Measurements from ENCODE around the gene ATOSA.

The ATOSA gene

GRCh38 chr15:52699457-52699856 lies 20.3 kb upstream of the ATOSA start:
- Mint-ChIP-seq H3K27me3 (peaks cover 6% of the 10 kb centered on the region), H3K4me1 (no peaks in the 10 kb centered on the region), H3K27ac (no peak overlapping the region), H3K4me3 (no peak overlapping the region), H3K36me3 (no peaks in the 10 kb centered on the region), H3K9me3 (no peaks in the 10 kb centered on the region)

- H3K27ac Mint-ChIP-seq: no peak overlapping the region
- no peaks in the 10 kb centered on the region for H3K9me3 Mint-ChIP-seq
- no peaks in the 10 kb centered on the region for H3K36me3 Mint-ChIP-seq
- no peak overlapping the region for H3K4me3 Mint-ChIP-seq
- H3K4me1 Mint-ChIP-seq: no peaks in the 10 kb centered on the region
- H3K27me3 Mint-ChIP-seq: peaks cover 6% of the 10 kb centered on the region
These were observed 19.3 kb upstream of the ATOSA start for GRCh38 chr15:52698514-52698913.

DNA sequence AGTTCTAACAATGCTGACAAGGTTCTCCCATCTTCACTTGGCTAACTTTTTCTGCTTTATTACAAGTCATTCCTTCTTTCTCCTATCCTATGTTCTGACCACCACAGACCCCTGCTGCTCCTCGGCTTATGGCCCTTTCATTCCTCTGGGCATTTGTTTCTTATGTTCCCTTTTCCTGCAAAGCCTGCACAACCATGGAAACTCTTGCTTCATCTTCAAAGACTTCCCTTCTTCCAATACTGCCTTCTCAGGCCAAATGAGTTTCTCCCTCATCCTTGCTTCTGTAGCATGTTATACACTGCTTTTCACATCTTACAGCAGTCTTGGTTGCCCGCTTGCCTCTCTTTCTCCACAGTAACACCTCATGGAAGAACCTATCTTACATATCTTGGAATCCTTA lies 17.9 kb upstream of the ATOSA start:
- H3K9me3 Mint-ChIP-seq: no peaks in the 10 kb centered on the region
- no peaks in the 10 kb centered on the region for H3K4me1 Mint-ChIP-seq
- H3K27me3 Mint-ChIP-seq: peaks cover 1% of the 10 kb centered on the region
- H3K36me3 Mint-ChIP-seq: no peaks in the 10 kb centered on the region
- no peak overlapping the region for H3K27ac Mint-ChIP-seq
- no peak overlapping the region for H3K4me3 Mint-ChIP-seq

DNA sequence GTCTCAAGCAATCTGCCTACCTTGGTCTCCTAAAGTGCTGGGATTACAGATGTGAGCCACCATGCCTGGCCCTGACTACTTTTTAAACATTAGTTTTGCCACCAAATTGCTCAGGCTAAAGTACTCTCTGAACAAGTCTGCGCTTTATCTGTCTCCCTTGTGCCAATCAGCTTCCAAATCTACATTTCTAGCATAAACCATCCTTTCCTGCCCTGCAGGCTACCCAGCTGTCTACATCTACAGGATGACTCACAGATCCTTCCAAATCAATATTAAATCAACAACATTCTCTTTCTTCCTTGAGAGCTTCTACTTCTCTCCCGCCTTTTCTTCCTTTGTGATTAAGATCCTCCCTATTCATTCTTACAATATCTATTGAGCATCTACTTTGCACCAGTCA lies 16.0 kb upstream of the ATOSA start:
- no peaks in the 10 kb centered on the region for H3K4me1 Mint-ChIP-seq
- no peaks in the 10 kb centered on the region for H3K36me3 Mint-ChIP-seq
- H3K27ac Mint-ChIP-seq: no peak overlapping the region
- no peaks in the 10 kb centered on the region for H3K27me3 Mint-ChIP-seq
- no peaks in the 10 kb centered on the region for H3K9me3 Mint-ChIP-seq
- H3K4me3 Mint-ChIP-seq: no peak overlapping the region

DNA sequence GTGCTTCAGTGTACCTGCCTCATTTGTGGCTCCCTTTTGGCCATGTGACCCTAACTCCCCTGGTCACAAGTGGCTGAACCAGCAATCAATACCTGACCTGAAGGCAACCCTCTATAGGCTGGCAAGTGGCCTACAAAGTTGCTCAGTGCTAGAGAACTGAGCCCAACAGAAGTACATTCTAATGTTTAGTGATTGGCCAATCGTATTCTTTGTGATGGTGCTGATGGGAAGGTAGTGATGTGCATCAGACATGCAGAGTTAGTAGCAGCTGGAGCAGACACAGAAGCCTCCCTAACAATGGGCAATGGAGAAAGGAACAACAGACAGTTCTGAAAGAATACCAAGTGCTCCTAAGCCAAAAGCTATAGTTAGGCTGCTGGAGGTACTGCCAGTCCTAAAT lies 10.4 kb upstream of the ATOSA start:
- H3K9me3 Mint-ChIP-seq: no peaks in the 10 kb centered on the region
- H3K36me3 Mint-ChIP-seq: no peaks in the 10 kb centered on the region
- no peak overlapping the region for H3K4me3 Mint-ChIP-seq
- H3K27ac Mint-ChIP-seq: no peak overlapping the region
- H3K4me1 Mint-ChIP-seq: no peaks in the 10 kb centered on the region
- no peaks in the 10 kb centered on the region for H3K27me3 Mint-ChIP-seq

- Mint-ChIP-seq H3K36me3 (no peaks in the 10 kb centered on the region), H3K4me3 (no peak overlapping the region), H3K4me1 (peaks cover 25% of the 10 kb centered on the region), H3K9me3 (no peaks in the 10 kb centered on the region), H3K27ac (peak overlapping the region; percentile 0), H3K27me3 (no peaks in the 10 kb centered on the region)
These were observed 4.4 kb upstream of the ATOSA start for GRCh38 chr15:52683580-52683979.

- Mint-ChIP-seq H3K4me3 (no peak overlapping the region), H3K27ac (no peak overlapping the region), H3K4me1 (peaks cover 25% of the 10 kb centered on the region)
These were observed 3.6 kb upstream of the ATOSA start for GRCh38 chr15:52682781-52683180.

DNA sequence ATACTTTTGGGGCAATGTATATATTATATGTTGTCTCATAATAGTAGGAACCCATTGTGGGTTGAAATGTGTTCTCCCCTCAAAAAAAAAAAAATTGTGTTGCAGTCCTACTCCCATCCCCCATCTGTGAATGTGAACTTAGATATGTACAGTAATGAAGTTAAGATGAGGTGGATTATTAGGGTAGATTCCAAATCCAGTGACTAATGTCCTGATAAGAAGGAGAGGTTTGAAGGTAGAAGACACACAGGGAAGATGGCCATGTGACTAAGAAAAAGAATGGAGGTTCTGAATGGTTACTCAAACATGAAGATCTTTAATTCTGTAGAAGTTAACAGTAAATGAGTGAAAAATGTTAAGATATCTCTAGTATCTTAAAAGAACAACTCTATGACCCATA lies 3.0 kb upstream of the ATOSA start:
- Mint-ChIP-seq H3K27me3 (no peaks in the 10 kb centered on the region), H3K27ac (peak overlapping the region; percentile 84), H3K9me3 (no peaks in the 10 kb centered on the region), H3K4me3 (peak overlapping the region; percentile 4), H3K4me1 (peaks cover 28% of the 10 kb centered on the region), H3K36me3 (no peaks in the 10 kb centered on the region)

More at GRCh38 chr15:52682781-52683180, 3.6 kb upstream of the ATOSA start:
- H3K36me3 Mint-ChIP-seq: no peaks in the 10 kb centered on the region
- no peaks in the 10 kb centered on the region for H3K27me3 Mint-ChIP-seq
- no peaks in the 10 kb centered on the region for H3K9me3 Mint-ChIP-seq

DNA sequence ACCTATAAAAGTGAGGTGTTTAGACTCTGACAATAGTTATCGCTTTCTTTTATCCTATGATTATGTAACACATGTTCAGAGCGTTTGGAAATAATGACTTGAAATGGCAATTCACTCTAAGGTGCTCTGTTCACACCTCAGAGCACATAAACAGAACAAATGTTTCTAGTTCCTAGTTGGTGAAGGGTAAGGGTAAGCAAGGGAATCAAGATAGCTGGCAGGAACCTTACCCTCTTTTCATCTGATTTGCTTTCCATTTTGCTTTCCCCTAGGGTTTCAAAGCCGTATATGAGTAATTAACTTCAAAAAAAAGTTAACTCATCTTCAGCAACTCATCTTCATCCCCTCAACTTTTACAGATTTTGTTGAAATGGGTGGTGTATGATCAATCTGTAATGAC lies 2.3 kb upstream of the ATOSA start:
- H3K27me3 Mint-ChIP-seq: no peaks in the 10 kb centered on the region
- H3K4me1 Mint-ChIP-seq: peaks cover 34% of the 10 kb centered on the region
- H3K9me3 Mint-ChIP-seq: no peaks in the 10 kb centered on the region
- no peak overlapping the region for H3K27ac Mint-ChIP-seq
- H3K4me3 Mint-ChIP-seq: no peak overlapping the region
- H3K36me3 Mint-ChIP-seq: no peaks in the 10 kb centered on the region

- Mint-ChIP-seq H3K4me3 (no peak overlapping the region), H3K27ac (no peak overlapping the region), H3K4me1 (peaks cover 40% of the 10 kb centered on the region)
These were observed 1.6 kb upstream of the ATOSA start for GRCh38 chr15:52680761-52681160.

GRCh38 chr15:52680041-52680391 lies 828 bp upstream of the ATOSA start:
- peaks cover 48% of the 10 kb centered on the region for H3K4me1 Mint-ChIP-seq
- no peaks in the 10 kb centered on the region for H3K27me3 Mint-ChIP-seq
- H3K36me3 Mint-ChIP-seq: peaks cover 3% of the 10 kb centered on the region
- no peak overlapping the region for H3K27ac Mint-ChIP-seq
- no peaks in the 10 kb centered on the region for H3K9me3 Mint-ChIP-seq
- H3K4me3 Mint-ChIP-seq: peak overlapping the region; percentile 75

More at GRCh38 chr15:52680761-52681160, 1.6 kb upstream of the ATOSA start:
- H3K36me3 Mint-ChIP-seq: no peaks in the 10 kb centered on the region
- no peaks in the 10 kb centered on the region for H3K9me3 Mint-ChIP-seq
- no peaks in the 10 kb centered on the region for H3K27me3 Mint-ChIP-seq

DNA sequence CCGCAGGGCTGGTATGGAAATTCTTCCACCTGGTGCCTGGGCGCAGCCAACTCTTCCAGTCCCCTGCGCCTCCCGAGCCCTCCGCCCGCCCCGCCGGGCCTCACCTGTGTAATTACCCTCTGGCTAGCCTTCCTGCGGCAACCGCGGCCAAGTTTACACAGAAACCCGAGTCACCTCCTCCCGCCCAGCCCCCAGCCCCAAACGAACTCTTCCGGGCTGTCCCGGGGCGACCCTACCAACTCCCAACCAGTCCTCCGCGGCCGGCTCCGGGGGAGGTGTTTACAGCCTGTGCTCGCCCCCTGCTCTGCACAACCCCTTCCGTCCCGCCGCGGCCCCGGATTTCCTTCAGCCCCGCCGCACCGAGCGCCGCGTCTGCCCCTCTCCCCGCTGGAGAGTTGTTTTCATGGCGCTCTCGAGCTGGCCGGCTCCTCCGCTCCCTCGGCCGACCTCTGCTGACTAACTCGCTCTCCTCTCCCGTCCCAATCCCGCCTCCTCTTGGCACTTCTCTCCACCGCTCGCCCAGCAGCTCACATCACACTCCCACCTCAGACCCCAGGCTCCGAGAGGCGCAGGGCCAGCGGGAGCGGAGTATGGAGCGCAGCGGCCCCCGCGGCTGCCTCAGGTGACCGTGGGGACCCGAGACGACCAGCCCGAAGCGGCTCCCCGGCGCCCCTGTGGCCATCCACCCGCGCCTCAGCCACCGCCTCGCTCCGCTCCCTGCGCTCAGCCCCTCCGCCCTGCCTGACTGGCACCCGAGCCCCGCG lies 538 bp downstream of the ATOSA start:
- peaks cover 46% of the 10 kb centered on the region for H3K4me1 Mint-ChIP-seq
- H3K36me3 Mint-ChIP-seq: peaks cover 4% of the 10 kb centered on the region
- no peaks in the 10 kb centered on the region for H3K27me3 Mint-ChIP-seq
- H3K9me3 Mint-ChIP-seq: no peaks in the 10 kb centered on the region
- H3K27ac Mint-ChIP-seq: peak overlapping the region; percentile 99
- peak overlapping the region; percentile 91 for H3K4me3 Mint-ChIP-seq

DNA sequence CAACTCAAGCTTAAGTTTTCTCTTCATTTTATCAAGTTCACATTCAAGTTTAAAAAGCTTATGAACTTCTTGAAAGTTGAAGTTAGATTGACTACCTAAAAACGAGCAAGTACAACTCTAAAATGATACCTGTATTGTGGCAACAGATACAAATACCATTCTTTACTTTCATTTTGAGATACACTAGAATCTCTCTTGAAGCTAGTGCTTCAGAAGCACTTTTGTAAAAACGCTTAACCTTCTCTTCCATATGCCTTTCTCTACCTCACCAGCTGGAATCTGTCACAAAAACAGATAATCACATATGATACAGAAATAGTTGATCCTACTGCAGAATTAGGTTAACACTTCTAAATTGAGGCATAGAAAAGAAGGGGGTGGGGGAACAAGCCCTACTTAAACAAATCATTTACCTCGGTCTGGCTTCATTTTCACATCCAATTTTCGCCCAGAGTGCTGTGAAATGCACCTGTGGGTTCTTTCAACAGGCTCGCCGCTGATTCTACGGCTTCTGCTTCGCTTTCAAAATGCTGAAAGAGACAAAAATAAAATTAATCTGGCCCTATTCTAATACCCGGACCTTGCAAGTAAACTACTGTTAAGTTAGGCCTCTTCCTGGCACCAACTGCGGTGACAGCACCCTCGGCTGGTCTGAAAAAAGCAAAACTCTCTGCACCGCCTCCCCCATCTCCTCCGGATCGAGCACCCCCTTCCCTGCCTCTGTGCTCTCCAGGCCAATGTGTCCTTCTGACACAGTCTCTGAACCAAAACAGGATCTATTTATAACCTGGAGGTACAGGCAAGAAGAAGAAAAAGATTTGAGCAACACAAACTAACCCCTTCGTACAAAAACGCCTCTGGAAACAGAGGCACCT lies 1.4 kb downstream of the ATOSA start:
- Mint-ChIP-seq H3K4me1 (peaks cover 50% of the 10 kb centered on the region), H3K36me3 (peaks cover 5% of the 10 kb centered on the region), H3K4me3 (peak overlapping the region; percentile 91), H3K27ac (peak overlapping the region; percentile 99), H3K9me3 (no peaks in the 10 kb centered on the region), H3K27me3 (no peaks in the 10 kb centered on the region)

DNA sequence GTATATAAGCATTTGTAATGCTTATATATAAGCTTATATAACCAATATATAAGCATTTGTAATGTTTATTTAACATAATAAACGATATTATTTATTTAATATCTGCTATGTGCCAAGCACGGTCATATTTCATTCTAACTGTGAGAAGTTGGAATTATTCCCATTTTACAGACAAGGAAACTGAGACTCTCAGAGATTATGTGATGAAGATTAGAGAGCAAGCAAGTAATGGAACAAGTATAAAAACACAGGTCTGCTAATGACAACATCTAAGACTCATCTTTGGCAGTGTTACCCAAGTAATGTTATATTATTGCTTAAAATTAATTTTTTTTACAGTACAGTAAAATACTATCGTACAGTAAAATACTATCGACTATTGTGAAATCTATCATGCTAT lies 4.4 kb downstream of the ATOSA start:
- H3K9me3 Mint-ChIP-seq: no peaks in the 10 kb centered on the region
- no peaks in the 10 kb centered on the region for H3K27me3 Mint-ChIP-seq
- H3K36me3 Mint-ChIP-seq: peaks cover 15% of the 10 kb centered on the region
- no peak overlapping the region for H3K27ac Mint-ChIP-seq
- H3K4me1 Mint-ChIP-seq: peaks cover 44% of the 10 kb centered on the region
- no peak overlapping the region for H3K4me3 Mint-ChIP-seq

GRCh38 chr15:52673734-52674133 lies 5.5 kb downstream of the ATOSA start:
- Mint-ChIP-seq H3K27ac (no peak overlapping the region), H3K4me1 (peaks cover 49% of the 10 kb centered on the region), H3K9me3 (no peaks in the 10 kb centered on the region), H3K36me3 (peaks cover 18% of the 10 kb centered on the region), H3K27me3 (no peaks in the 10 kb centered on the region), H3K4me3 (no peak overlapping the region)

- Mint-ChIP-seq H3K27me3 (no peaks in the 10 kb centered on the region), H3K9me3 (no peaks in the 10 kb centered on the region), H3K4me3 (no peak overlapping the region), H3K27ac (no peak overlapping the region), H3K4me1 (peaks cover 49% of the 10 kb centered on the region), H3K36me3 (peaks cover 18% of the 10 kb centered on the region)
These were observed 5.9 kb downstream of the ATOSA start for GRCh38 chr15:52673312-52673711.

Data from activated naive CD4-positive, alpha-beta T cell treated with anti-CD3 and anti-CD28 coated beads, Interleukin-2, amount 50 U/mL, for 24 hours (primary cell).